Ascending aorta (tissue), 2 donors: ENCODE data around the gene ACTN4. TPM values are rescaled to one million over a fixed set of nuclear protein-coding genes. Genes with fewer than 3 reads are reported as not detected.

Experiments
- DNase-seq, 2 donors: peaks; one replicate each; pipeline ENCODE4 v3.0.0-alpha.2; 2019; ENCODE audit warnings: low spot score in 2 of 2
- H3K27ac ChIP-seq, 2 donors: fragments of 200-600 bp; sonication (generic); one replicate each; pipeline ENCODE4 v1.5.1; 2016 to 2017; ENCODE audit warnings: mild to moderate bottlenecking in 1 of 2
- H3K27me3 ChIP-seq: fragments of 200-600 bp; sonication (generic); one replicate; pipeline ENCODE4 v1.5.1; 2017
- H3K36me3 ChIP-seq, 2 donors: fragments of 200-600 bp; sonication (generic); one replicate each; pipeline ENCODE4 v1.5.1; 2016
- H3K4me1 ChIP-seq, 2 donors: fragments of 200-600 bp; sonication (generic); one replicate each; pipeline ENCODE4 v1.5.1; 2016 to 2017; ENCODE audit warnings: mild to moderate bottlenecking in 1 of 2
- H3K4me3 ChIP-seq, 2 donors: fragments of 200-600 bp; sonication (generic); one replicate each; pipeline ENCODE4 v1.5.1; 2016 to 2017; ENCODE audit warnings: mild to moderate bottlenecking in 1 of 2
- H3K9me3 ChIP-seq, 2 donors: fragments of 200-600 bp; sonication (generic); one replicate each; pipeline ENCODE4 v1.5.1; 2016
- CTCF ChIP-seq, 3 experiments: fragments of 200-600 bp in 2 of 3; fragments of 450-650 bp in 1 of 3; sonication (generic) in 2 of 3; IDR thresholded peaks; one replicate each; pipeline ENCODE4 v1.5.1; 2016 to 2019; ENCODE audit warnings: antibody characterized with exemption in 3 of 3, mild to moderate bottlenecking in 1 of 3, moderate library complexity in 1 of 3
- intact Hi-C: fragments of 100-400 bp; cut with DNase I; formaldehyde crosslinking; loops from one replicate; pipeline ENCODE4 v1.15.1; 2023
- total RNA-seq: library from RNA; depleted of rRNA; stranded (reverse); fragments of >200 nt; gene quantifications from one replicate; pipeline ENCODE4 v1.1.0, GENCODE V29; 2016

The ACTN4 gene
- total RNA-seq, 1 donor from 2014 or later, result 1,036 TPM

- H3K9me3 ChIP-seq, result no peaks in the 10 kb centered on the region
- no peak within 1 kb of the TSS for H3K27ac ChIP-seq
- H3K4me1 ChIP-seq, result peaks cover 0 to 4% of the 10 kb centered on the region in 2 donors
- no peaks in the 10 kb centered on the region for H3K36me3 ChIP-seq
- H3K27me3 ChIP-seq, result no peaks in the 10 kb centered on the region
- no peak within 1 kb of the TSS for H3K4me3 ChIP-seq
- DNase-seq, result no peak
- TF ChIP-seq CTCF (IDR thresholded peaks at IDR 0.05), result no peak
- intact Hi-C loops, result loop anchor here (2.0 kb wide), 1 partner anchor 21 kb away; no protein-coding TSS in a partner anchor
Observed at GRCh38 chr19:38773469-38774177, 126.2 kb downstream of the ACTN4 start, which contains the start of gene LGALS7. LGALS7 (minus strand) TSS chr19:38773517; CDS start chr19:38773492, 25 bp downstream.

DNA sequence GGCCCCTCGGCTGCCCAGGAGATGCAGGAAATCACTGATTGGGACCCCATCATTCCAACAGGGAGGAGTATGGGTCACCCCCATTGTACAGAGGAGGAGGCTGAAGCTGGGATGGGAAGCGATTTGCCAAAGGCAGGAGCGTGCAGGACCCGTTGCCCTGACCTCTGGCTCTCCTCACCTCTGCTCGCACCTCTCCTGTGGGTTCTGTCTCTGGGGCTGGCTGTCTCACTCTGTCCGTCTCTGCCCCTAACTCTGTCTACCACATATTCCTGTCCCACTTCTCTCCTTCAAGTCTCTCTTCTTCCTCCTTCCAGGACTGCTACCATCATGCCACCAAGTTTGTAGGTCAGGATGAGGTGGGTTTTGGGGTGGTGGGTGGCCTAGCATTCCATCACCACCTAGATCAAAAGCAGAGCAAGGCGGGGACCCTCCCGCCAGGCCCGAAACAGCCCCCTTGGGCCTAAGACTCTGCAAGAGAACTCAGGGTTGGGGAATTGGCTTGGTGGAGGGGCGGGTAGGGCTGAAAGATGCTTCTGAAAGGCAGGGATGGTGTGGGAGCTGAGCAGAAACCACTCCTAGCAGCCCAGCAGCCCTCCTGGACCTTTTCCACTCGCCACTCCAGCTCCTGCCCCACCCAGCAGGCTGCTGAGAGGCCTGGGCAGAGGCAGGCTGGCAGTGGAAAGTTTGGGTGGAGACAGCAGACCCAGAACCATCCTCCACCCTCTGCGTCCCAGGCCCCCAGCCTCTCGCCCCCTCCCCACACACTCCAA, 126.9 kb downstream of the ACTN4 start:
- no peak overlapping the region for H3K27ac ChIP-seq
- no peaks in the 10 kb centered on the region for H3K36me3 ChIP-seq
- peaks cover 0 to 4% of the 10 kb centered on the region in 2 donors for H3K4me1 ChIP-seq
- no peak overlapping the region for H3K4me3 ChIP-seq
- H3K9me3 ChIP-seq, result no peaks in the 10 kb centered on the region
- no peak for TF ChIP-seq CTCF (IDR thresholded peaks at IDR 0.05)
- intact Hi-C loops, result loop anchor here (2.0 kb wide), 1 partner anchor 20 kb away; no protein-coding TSS in a partner anchor
- no peaks in the 10 kb centered on the region for H3K27me3 ChIP-seq
- DNase-seq, result no peak

DNA sequence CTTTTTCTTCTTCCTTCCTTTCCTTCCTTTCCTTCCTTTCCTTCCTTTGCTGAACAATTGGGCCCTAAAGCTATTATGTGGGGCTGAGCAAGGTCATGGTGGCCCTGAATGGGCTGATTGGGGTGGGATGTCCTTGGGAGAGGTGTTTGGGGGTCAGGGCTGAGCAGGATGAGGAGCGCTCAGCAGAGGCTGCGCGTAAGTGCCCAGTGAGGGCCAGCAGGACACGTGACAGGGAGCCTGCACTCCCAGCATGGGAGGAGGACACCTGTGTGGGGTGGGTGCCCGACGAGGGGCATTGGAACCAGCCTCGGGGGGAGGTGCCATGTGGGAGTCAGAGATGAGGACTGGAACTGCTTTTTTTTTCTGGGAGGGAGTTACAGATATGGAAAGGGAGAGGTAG, 131.3 kb downstream of the ACTN4 start:
- no peak for DNase-seq

DNA sequence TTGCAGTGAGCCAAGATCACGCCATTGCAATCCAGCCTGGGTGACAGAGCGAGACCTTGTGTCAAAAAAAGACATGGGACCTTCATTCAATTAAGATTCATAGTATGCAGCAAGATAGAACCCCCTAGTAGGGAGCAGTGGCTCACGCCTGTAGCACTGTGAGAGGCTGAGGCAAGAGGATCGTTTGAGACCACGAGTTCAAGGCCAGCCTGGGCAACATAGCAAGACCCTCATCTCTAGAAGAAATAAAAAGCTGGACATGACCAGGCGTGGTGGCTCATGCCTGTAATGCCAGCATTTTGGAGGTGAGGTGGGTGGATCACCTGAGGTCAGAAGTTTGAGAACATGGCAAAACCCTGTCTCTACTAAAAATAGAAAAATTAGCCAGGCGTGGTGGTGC, 133.0 kb downstream of the ACTN4 start:
- Histone ChIP-seq H3K27ac (no peak overlapping the region), H3K4me1 (no peaks in the 10 kb centered on the region), H3K9me3 (no peaks in the 10 kb centered on the region), H3K4me3 (no peak overlapping the region), H3K36me3 (no peaks in the 10 kb centered on the region), H3K27me3 (no peaks in the 10 kb centered on the region)
- DNase-seq, result no peak
- intact Hi-C loops, result no loop called here
- no peak for TF ChIP-seq CTCF (IDR thresholded peaks at IDR 0.05)

More for the DNA sequence above, 131.3 kb downstream of the ACTN4 start:
- TF ChIP-seq CTCF (IDR thresholded peaks at IDR 0.05), result no peak
- Histone ChIP-seq H3K27ac (no peak overlapping the region), H3K36me3 (no peaks in the 10 kb centered on the region), H3K9me3 (no peaks in the 10 kb centered on the region), H3K4me1 (no peaks in the 10 kb centered on the region), H3K27me3 (no peaks in the 10 kb centered on the region), H3K4me3 (no peak overlapping the region)
- intact Hi-C loops, result no loop called here

DNA sequence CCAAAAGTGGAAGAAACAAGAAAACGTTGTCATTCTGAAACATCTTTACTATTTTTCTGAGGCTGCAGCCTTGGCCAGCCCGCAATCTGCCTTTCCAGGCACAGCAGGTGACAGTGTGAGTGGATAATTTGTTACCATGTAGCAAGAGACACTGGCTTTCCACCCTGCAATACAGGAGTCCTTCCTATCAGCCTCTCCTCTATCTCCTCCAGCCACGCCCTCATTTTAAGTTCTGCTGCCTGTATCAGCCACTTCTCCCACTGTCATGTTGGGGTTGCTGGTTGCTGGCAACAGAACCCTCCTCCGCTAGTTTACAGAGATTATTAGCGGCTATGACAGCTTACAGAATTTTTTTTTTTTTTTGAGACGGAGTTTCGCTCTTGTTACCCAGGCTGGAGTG, 133.6 kb downstream of the ACTN4 start:
- Histone ChIP-seq H3K9me3 (no peaks in the 10 kb centered on the region), H3K4me3 (no peak overlapping the region), H3K27ac (no peak overlapping the region), H3K27me3 (no peaks in the 10 kb centered on the region), H3K4me1 (no peaks in the 10 kb centered on the region), H3K36me3 (no peaks in the 10 kb centered on the region)
- no peak for DNase-seq
- no peak for TF ChIP-seq CTCF (IDR thresholded peaks at IDR 0.05)
- intact Hi-C loops, result no loop called here

Other genes starting within 250 kb of the ACTN4 start
- gene FAM98C, start 244.6 kb upstream of the ACTN4 start, total RNA-seq, result 11.1 TPM
- 0.64 TPM for gene RASGRP4, start 221.4 kb upstream of the ACTN4 start, total RNA-seq
- 1.5 TPM for gene RYR1, start 214.0 kb upstream of the ACTN4 start, total RNA-seq
- 15.1 TPM for gene MAP4K1, start 29.7 kb upstream of the ACTN4 start, total RNA-seq
- gene EIF3K, start 28.5 kb upstream of the ACTN4 start, total RNA-seq, result 696 TPM
- not detected for gene CAPN12, start 96.8 kb downstream of the ACTN4 start, total RNA-seq
- gene LGALS7, start 125.9 kb downstream of the ACTN4 start, total RNA-seq, result not detected
- gene LGALS7B, start 141.6 kb downstream of the ACTN4 start, total RNA-seq, result not detected
- not detected for gene LGALS4, start 165.3 kb downstream of the ACTN4 start, total RNA-seq
- gene ECH1, start 184.1 kb downstream of the ACTN4 start, total RNA-seq, result 67.6 TPM
- 110 TPM for gene HNRNPL, start 202.3 kb downstream of the ACTN4 start, total RNA-seq
- gene RINL, start 230.6 kb downstream of the ACTN4 start, total RNA-seq, result 7.0 TPM